Measurements from ENCODE around the gene SELP. TPM values are rescaled to one million over a fixed set of nuclear protein-coding genes. Genes with fewer than 3 reads are reported as not detected.

SELP gene
- total and polyA plus RNA-seq, 2 of the 8 experiments (the other 6 are each of a cell fraction or from before 2014, with no cell fraction given): not detected

DNA sequence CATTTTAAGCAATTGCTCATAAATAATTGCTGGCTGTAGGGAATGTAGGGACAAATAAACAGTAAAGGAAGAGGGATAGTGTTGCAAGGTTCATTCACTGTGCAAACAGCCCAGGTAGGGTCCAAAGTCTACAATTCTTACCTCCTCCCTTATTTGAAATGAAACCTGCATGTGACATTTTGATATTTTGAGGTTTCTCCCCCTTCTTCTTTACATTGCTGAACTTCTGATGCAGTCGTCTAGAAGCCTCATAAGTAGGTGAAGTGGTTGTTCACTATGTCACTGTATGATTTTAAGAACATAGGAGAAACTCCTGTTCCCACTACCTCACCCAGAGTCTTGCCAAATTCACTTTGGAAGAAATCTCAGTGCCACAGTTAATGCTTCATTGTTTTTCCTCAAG is 59.8 kb downstream of the SELP start:
- ChIA-PET CTCF (ENCODE audit: partially characterized antibody) (interaction anchor here (1.8 kb wide), 1 partner anchor 32 kb away, joined by 5 read pairs; no protein-coding TSS in a partner anchor), POLR2A (ENCODE audit: partially characterized antibody) (no interaction called here)
- no peak overlapping the region for H4K91ac ChIP-seq (replicated peaks; ENCODE audit: insufficient read length, low read length)
- H3K23ac ChIP-seq (ENCODE audit: insufficient read length): no peak overlapping the region
- H3K36me3 ChIP-seq (ENCODE audit: control insufficient read depth in 2 of 4, insufficient read depth in 4 of 4, low read length in 3 of 4): no peaks in the 10 kb centered on the region
- H3K27ac ChIP-seq (ENCODE audit: low read depth, low read length): no peak overlapping the region
- no peaks in the 10 kb centered on the region for H3K9me3 ChIP-seq (ENCODE audit: insufficient read depth in 2 of 2, low read depth in 1 of 2, low read length in 1 of 2)
- no peaks in the 10 kb centered on the region for H4K20me1 ChIP-seq (replicated peaks in 1 of 2; ENCODE audit: control insufficient read depth in 1 of 2, insufficient read depth in 2 of 2, low read length in 2 of 2)
- H3K27me3 ChIP-seq (replicated peaks in 1 of 4; ENCODE audit: control insufficient read depth in 3 of 4, extremely low read depth in 1 of 4, insufficient read depth in 3 of 4, low read length in 3 of 4): no peaks in the 10 kb centered on the region
- H2BK120ac ChIP-seq (replicated peaks; ENCODE audit: low read depth, low read length): no peak overlapping the region
- no peak overlapping the region for H2BK15ac ChIP-seq (ENCODE audit: low read length)
- H3K4me3 ChIP-seq (ENCODE audit: extremely low read depth in 1 of 4, insufficient read depth in 2 of 4, low read depth in 3 of 4, low read length in 4 of 4): no peak overlapping the region
- H2AK5ac ChIP-seq (ENCODE audit: low read depth, low read length): no peak overlapping the region
- no peak overlapping the region for H3K18ac ChIP-seq (ENCODE audit: extremely low read depth, low read length)
- no peaks in the 10 kb centered on the region for H3K4me1 ChIP-seq (replicated peaks in 1 of 4; ENCODE audit: control insufficient read depth in 3 of 4, insufficient read depth in 4 of 4, low read length in 3 of 4)
- no peaks in the 10 kb centered on the region for H3K79me1 ChIP-seq (ENCODE audit: low read depth, low read length)
- H4K8ac ChIP-seq (ENCODE audit: extremely low read depth, insufficient read depth, low read length): no peak overlapping the region
- no peak overlapping the region for H3K4me2 ChIP-seq (ENCODE audit: insufficient read depth in 1 of 2, low read depth in 2 of 2, low read length in 2 of 2)
- no peaks in the 10 kb centered on the region for H3K79me2 ChIP-seq (ENCODE audit: control insufficient read depth in 1 of 2, insufficient read depth in 2 of 2, low read length in 2 of 2)
- H3K56ac ChIP-seq (replicated peaks; ENCODE audit: insufficient read length, low read depth, low read length): no peak overlapping the region
- no peak overlapping the region for H2BK12ac ChIP-seq (ENCODE audit: low read depth, low read length)
- FAIRE-seq (no peak), DNase-seq (ENCODE audit: low read depth in 1 of 2, low spot score in 2 of 2) (no peak)
- H3K9ac ChIP-seq (replicated peaks in 1 of 4; ENCODE audit: extremely low read depth in 1 of 4, low read depth in 3 of 4, low read length in 3 of 4): no peak overlapping the region
- WGBS, 2 experiments (ENCODE audit: extremely low coverage in 1 of 2, insufficient coverage in 1 of 2, insufficient read length in 1 of 2, insufficient replicate concordance in 2 of 2, low coverage in 1 of 2, low lambda C conversion rate in 2 of 2, missing lambda C conversion rate in 1 of 2): 67% methylated on average over 1 of the region's 1 CpG; no CpG with 5 or more reads in 1 of the 2 experiments
- TF ChIP-seq SRF (IDR thresholded peaks at IDR 0.05; ENCODE audit: low read depth, low read length) (no peak), KDM4A (IDR thresholded peaks at IDR 0.05; ENCODE audit: low read depth, low read length, severe bottlenecking) (no peak)
- no peak overlapping the region for H3K4ac ChIP-seq (replicated peaks; ENCODE audit: insufficient read length, low read depth, low read length)
- H2BK5ac ChIP-seq (ENCODE audit: low read depth, low read length): no peak overlapping the region
- H3K14ac ChIP-seq (ENCODE audit: insufficient read length): no peak overlapping the region
- no peak overlapping the region for H2BK20ac ChIP-seq (ENCODE audit: low read length)
- H4K5ac ChIP-seq (ENCODE audit: insufficient read length, low read depth, low read length): no peak overlapping the region
- no peaks in the 10 kb centered on the region for H3K23me2 ChIP-seq (ENCODE audit: low read depth, low read length)
- no peak overlapping the region for H2AFZ ChIP-seq (ENCODE audit: low read length)
